Amniotic stem cell (primary cell): ENCODE data around the gene TMEM165.
"Not testable (repeated sequence)": the region's sequence is repeated elsewhere in the genome, so short reads cannot be mapped to it uniquely, and the experiment has no call there.

Experiments used
- DNase-seq: peaks from one replicate; lab custom pipeline; 2025; lab: John Stamatoyannopoulos, UW

TMEM165 gene

GRCh38 chr4:55395529-55396307 is at the start of gene TMEM165:
Gene TMEM165, plus strand, starts transcription at chr4:55395957. Its CDS starts 233 bp downstream, at chr4:55396190.
- DNase-seq = peak; percentile 79

DNA sequence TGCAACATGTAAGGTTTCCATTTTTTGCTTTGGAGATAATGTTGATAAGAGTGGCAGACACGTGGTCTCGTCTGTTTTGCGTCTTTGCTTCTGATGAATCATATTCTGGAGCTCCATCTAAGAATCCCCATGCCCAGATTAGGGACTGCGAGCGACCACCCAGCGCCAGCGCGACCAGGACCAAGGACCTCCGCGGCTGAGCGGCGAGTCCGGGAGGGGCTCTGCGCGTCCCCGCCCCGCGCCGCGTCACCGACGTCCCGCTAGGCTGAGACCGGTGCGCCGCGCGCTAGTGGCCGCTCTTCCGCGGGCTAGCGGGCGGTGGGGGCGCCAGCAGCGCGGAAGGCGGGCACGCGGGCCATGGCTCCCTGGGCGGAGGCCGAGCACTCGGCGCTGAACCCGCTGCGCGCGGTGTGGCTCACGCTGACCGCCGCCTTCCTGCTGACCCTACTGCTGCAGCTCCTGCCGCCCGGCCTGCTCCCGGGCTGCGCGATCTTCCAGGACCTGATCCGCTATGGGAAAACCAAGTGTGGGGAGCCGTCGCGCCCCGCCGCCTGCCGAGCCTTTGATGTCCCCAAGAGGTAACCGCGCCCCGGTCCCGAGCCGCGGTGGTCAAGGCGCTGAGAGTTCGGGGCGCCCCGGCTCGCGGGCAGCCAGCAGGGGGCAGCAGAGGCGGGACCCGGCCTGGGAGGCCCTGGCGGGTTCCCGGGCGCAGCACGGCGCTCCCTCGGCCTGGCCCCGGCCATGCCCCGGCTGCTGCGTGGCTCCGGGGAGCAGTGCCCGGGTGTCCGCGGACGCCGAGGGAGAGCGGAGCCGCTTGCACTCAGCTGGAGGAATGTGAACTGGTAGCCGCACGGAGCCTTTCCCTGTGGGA is 49.5 kb upstream of the TMEM165 start, which contains the start of gene SRD5A3:
SRD5A3 (plus strand) TSS at position 263 of the 871 bp plus-strand sequence; CDS start at position 358, 95 bp downstream.
- peak; percentile 56 for DNase-seq

DNA sequence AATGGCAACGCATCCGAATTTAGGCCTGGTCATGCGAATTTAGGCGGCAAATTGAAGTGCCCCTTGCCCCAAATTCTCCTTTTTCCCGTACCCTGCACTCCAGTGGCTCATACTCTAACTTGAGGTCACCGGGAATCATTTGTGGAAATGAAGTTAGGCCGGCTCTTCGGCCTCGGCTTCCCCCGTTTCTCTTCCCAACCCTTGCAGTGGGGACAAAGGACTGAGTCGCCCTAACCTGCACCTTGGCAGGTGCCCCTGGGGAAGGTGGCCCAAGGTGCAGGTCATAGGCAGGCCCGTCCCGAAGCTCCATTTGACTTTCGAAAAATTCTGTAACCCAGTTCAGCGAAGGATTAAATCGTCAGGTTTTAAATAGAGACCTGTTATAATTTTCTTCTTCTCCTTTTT is 48.9 kb upstream of the TMEM165 start:
- DNase-seq = no peak

GRCh38 chr4:55347610-55348228 is 48.0 kb upstream of the TMEM165 start:
- DNase-seq = no peak

DNA sequence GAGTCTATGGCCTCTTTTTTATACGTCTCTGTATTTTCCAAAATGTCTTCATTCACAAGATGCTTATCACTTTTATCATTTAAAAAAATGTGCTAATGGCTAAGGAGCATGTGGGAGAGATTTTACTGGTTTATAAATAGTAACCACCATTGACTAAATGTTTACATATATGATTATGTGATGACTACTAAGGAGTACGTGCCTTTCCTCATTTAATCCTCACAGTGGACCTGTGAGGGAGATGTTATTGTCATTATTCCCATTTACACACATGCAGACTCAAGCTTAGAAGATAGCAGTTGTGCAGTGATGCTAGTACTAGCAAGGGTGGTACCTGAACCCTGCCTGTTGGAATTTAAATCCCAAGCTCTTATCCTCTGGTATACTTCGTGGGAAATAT is 47.3 kb upstream of the TMEM165 start:
- DNase-seq = no peak

DNA sequence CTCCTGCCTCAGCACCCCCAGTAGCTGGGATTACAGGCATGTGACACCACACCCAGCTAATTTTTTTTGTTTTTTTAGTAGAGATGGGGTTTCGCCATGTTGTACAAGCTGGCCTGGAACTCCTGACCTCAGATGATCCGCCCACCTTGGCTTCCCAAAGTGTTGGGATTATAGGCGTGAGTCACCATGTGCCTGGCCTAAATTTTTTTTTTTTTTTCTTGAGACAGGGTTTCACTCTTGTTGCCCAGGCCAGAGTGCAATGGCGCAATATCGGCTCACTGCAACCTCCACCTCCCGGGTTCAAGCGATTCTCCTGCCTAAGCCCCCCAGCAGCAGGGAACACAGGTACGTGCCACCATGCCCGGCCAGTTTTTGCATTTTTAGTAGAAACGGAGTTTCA is 44.9 kb upstream of the TMEM165 start:
- DNase-seq = not testable (repeated sequence)

- DNase-seq = no peak
Measured at GRCh38 chr4:55351824-55352223, 43.9 kb upstream of the TMEM165 start.

DNA sequence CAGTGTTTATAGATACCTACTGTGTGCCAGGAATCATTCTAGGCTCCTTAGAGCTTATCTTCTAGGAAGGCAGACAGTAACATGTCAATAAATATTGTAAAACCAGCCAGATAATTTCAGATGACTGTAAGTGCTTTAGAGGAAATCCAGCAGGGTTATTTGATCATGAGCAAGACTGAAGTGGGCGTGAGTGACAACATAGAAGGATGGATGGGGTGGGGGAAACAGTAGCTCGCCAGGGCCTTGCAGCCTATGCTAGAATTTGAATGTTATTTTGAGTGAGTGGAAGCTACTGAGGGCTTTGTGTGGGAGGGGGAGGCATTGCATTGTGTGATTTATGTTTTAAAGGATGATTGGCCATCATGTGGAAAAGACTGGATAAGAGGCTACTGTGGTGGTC is 43.0 kb upstream of the TMEM165 start:
- no peak for DNase-seq

GRCh38 chr4:55353228-55353747 is 42.5 kb upstream of the TMEM165 start:
- not testable (repeated sequence) for DNase-seq

DNA sequence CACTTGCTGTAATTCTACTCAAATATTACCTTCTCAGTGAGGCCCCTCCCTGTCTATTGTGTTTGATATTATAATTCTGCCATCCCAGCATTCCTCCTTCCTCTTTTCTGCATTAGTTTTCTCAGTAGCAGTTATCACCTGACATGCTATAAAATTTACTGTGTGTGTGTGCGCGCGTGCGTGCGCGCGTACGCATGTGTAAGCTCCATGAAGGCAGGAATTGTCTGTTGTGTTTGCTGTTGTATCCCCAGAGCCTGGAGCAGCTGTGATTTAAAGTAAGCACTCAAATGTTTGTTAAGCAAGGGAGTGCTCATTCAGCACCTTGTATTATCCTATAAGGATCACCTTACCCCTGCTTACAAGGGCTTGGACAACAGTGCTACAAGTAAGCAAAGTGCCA is 41.1 kb upstream of the TMEM165 start:
- DNase-seq = no peak

DNA sequence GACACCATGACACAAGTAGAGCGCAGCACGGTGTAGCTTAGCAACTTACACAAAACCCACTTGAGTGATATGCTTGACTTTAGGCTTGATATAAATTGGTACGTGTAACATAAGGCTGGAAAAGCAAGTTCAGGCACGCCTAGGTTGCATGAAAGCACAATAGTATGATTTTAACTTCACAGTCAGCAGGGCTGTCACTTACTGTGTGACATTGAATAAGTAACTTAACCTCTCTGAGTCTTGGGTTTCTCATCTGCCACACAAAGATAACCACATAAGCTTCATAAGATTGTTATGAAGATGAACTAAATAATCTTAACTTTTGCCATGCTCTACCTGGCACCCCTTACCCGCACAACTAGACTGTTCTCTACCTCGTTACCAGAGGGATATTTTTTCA is 40.2 kb upstream of the TMEM165 start:
- no peak for DNase-seq

- DNase-seq = no peak
Measured at GRCh38 chr4:55356991-55357461, 38.7 kb upstream of the TMEM165 start.

DNA sequence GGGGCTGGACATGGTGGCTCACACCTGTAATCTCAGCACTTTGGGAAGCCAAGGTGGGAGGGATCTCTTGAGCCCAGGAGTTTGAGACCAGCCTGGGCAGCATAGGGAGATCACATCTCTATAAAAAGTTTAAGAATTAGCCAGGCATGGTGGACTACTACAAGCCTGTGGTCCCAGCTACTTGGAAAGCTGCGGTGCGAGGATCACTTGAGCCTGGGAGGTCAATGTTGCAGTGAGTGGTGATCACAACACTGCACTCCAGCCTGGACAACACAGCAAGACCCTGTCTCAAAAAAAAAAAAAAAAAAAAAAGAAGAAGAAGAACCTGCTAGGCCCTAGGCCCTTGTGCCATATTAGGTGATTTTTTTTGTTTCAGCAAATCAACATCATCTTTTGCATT is 37.5 kb upstream of the TMEM165 start:
- no peak for DNase-seq

GRCh38 chr4:55358668-55359067 is 37.1 kb upstream of the TMEM165 start:
- DNase-seq = peak; percentile 37

DNA sequence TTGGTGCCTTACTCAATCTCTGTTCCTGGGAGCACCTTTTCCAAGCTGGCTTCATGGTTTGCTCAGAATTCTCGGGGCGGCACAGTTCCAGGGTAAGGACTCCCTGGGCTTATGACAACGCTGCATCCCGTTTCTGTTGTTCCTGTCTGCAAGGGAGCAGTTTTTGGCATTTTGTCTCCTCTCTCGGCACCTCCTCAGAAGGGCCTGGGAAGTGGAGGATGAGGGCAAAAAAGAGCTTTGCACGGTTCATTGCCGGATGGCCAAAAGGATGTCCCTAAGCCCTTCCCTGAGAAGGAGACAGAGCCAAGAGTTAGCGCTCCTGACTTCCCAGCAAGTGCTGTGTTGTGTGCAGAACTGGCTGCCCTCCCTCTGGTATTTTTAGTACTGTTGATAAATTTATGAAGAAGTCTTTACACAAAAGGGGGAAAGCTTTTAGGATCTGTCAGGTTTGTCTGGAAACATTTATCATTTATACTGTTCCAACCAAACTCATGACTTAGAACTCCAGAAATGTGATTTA is 36.3 kb upstream of the TMEM165 start:
- no peak for DNase-seq

GRCh38 chr4:55362938-55363337 is 32.8 kb upstream of the TMEM165 start:
- not testable (repeated sequence) for DNase-seq

GRCh38 chr4:55363691-55364351 is 31.9 kb upstream of the TMEM165 start:
- no peak for DNase-seq

DNA sequence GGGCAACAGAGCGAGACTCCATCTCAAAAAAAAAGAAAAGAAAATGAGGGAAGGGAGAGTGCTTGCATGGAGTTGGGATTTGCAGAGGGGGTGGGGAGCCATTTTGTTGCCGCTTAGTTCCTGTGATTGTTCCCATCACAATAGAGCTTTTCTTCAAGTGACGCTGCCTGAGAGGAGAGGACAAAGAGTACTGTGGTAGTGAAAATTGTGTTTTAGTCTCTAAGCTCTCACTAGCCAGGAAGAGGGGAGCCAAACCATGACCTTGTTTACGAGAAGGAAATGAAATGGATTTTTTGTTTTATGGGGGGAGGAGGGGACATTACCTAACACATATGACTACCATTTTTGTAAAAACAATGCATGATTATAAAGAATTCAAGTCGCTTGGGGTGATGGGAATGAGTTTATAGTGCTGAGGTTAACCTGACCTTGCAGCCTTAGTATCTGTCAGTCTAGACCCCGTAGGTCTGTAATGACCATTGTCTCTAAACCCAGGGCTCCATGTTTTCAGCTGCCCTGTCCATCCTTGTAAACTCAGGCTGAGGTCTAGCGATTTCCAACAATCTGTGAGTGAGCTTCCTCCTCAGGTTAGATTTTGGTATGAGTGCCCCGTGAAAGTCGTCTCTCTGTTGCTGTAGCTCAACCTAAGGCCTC is 30.9 kb upstream of the TMEM165 start:
- no peak for DNase-seq

- DNase-seq = no peak
Measured at GRCh38 chr4:55365345-55365728, 30.4 kb upstream of the TMEM165 start.

DNA sequence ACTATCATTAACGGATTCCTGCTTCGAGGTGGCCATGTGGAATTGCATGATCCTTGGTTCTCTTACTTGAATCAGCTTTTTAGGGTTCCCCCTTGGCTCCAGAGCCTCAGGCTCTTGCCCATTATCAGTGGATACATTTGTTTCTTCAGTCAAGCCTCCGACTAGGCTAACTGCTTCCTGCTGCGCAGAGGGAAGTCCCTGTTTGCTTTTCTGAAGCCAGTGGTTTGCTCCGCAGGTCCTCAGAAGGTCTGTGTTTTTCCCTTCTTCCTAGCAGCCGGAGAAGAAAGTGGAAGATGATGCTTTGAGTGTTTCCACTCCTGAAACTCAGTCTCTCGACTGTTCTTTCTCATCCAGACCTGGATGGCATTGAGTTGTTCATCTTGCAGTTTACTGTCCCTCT is 29.1 kb upstream of the TMEM165 start:
- no peak for DNase-seq
